ENCODE measurements around the gene ACVR1B. TPM values are rescaled to one million over a fixed set of nuclear protein-coding genes. Genes with fewer than 3 reads are reported as not detected.

ACVR1B gene
- total and polyA plus RNA-seq, 2 of the 8 experiments (the other 6 are each of a cell fraction or from before 2014, with no cell fraction given): 16.0 to 19.2 TPM

DNA sequence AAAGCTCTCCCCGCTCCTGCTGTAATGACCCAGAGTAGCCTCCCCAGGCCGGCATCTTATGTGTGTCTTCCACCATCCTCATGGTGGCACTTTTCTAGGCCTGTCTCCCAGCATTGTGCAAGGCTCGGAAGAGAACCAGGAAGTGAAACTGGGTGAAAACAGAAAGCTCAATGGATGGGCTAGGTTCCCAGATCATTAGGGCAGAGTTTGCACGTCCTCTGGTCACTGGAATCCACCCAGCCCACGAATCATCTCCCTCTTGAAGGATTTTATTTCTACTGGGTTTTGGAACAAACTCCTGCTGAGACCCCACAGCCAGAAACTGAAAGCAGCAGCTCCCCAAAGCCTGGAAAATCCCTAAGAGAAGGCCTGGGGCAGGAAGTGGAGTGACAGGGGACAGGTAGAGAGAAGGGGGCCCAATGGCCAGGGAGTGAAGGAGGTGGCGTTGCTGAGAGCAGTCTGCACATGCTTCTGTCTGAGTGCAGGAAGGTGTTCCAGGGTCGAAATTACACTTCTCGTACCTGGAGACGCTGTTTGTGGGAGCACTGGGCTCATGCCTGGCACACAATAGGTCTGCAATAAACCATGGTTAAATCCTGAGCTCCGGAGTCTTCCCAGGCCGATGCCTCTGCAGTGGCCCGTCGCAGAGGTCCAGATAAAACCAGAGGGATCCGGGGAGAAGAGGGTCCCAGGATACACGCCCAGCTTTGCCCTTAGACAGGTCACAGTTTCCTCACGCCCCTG is 28.6 kb upstream of the ACVR1B start:
- peak overlapping the region; percentile 50 for H3K4ac ChIP-seq (replicated peaks; ENCODE audit: insufficient read length, low read depth, low read length)
- peak overlapping the region; percentile 92 for H2AFZ ChIP-seq (ENCODE audit: low read length)
- H2BK5ac ChIP-seq (ENCODE audit: low read depth, low read length): peak overlapping the region; percentile 47; the same call in 1 of the 2 replicates
- no peak overlapping the region for H4K91ac ChIP-seq (replicated peaks; ENCODE audit: insufficient read length, low read length)
- H3K36me3 ChIP-seq (ENCODE audit: control insufficient read depth in 2 of 4, insufficient read depth in 4 of 4, low read length in 3 of 4): no peaks in the 10 kb centered on the region
- H3K23ac ChIP-seq (ENCODE audit: insufficient read length): no peak overlapping the region
- POLR2A ChIA-PET (ENCODE audit: partially characterized antibody): interaction anchor here (0.5 to 1.4 kb wide), 5 partner anchors 17 to 1018 kb away, joined by 3 to 4 read pairs (median 3); partner anchors contain the start of gene ACVR1B
- H3K18ac ChIP-seq (ENCODE audit: extremely low read depth, low read length): peak overlapping the region; percentile 55
- H3K56ac ChIP-seq (replicated peaks; ENCODE audit: insufficient read length, low read depth, low read length): no peak overlapping the region
- no peak overlapping the region for H3K9ac ChIP-seq (replicated peaks in 1 of 4; ENCODE audit: extremely low read depth in 1 of 4, low read depth in 3 of 4, low read length in 3 of 4)
- H2BK12ac ChIP-seq (ENCODE audit: low read depth, low read length): 0 out of 2 replicates have a peak overlapping the region, but pooled peaks have one; percentile 27
- peaks cover 0 to 8% (median 5%) of the 10 kb centered on the region in 4 experiments; a peak in 4 of 7 replicates for H3K27me3 ChIP-seq (replicated peaks in 1 of 4; ENCODE audit: control insufficient read depth in 3 of 4, extremely low read depth in 1 of 4, insufficient read depth in 3 of 4, low read length in 3 of 4)
- H2BK15ac ChIP-seq (ENCODE audit: low read length): 0 out of 2 replicates have a peak overlapping the region, but pooled peaks have one; percentile 2
- FAIRE-seq (no peak), DNase-seq (ENCODE audit: low read depth in 1 of 2, low spot score in 2 of 2) (no peak)
- no peak overlapping the region for H3K27ac ChIP-seq (ENCODE audit: low read depth, low read length)
- no peaks in the 10 kb centered on the region for H3K79me1 ChIP-seq (ENCODE audit: low read depth, low read length)
- no peak overlapping the region for H3K14ac ChIP-seq (ENCODE audit: insufficient read length)
- H3K4me2 ChIP-seq (ENCODE audit: insufficient read depth in 1 of 2, low read depth in 2 of 2, low read length in 2 of 2): peak overlapping the region; percentile 11 to 31; a peak in 3 of 4 replicates
- no peak overlapping the region for H2BK120ac ChIP-seq (replicated peaks; ENCODE audit: low read depth, low read length)
- no peak for TF ChIP-seq POLR2A (IDR thresholded peaks at IDR 0.05; ENCODE audit: control extremely low read depth in 1 of 2, low read depth in 2 of 2, low read length in 2 of 2)
- TF ChIP-seq, protein P1, sequence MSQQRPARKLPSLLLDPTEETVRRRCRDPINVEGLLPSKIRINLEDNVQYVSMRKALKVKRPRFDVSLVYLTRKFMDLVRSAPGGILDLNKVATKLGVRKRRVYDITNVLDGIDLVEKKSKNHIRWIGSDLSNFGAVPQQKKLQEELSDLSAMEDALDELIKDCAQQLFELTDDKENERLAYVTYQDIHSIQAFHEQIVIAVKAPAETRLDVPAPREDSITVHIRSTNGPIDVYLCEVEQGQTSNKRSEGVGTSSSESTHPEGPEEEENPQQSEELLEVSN (IDR thresholded peaks at IDR 0.05): 0 out of 2 replicates have a peak, but pooled peaks have one; percentile 3
- peak; percentile 46 for TF ChIP-seq ASH2L (IDR thresholded peaks at IDR 0.05; ENCODE audit: low read length)
- no peak for TF ChIP-seq JUND (IDR thresholded peaks at IDR 0.05; ENCODE audit: low read length)
- TF ChIP-seq EZH2 (IDR thresholded peaks at IDR 0.05; ENCODE audit: low read depth, low read length, severe bottlenecking): peak; percentile 3
- no peak overlapping the region; a peak in 1 of 8 replicates for H3K4me3 ChIP-seq (ENCODE audit: extremely low read depth in 1 of 4, insufficient read depth in 2 of 4, low read depth in 3 of 4, low read length in 4 of 4)
- H4K20me1 ChIP-seq (replicated peaks in 1 of 2; ENCODE audit: control insufficient read depth in 1 of 2, insufficient read depth in 2 of 2, low read length in 2 of 2): no peaks in the 10 kb centered on the region
- peak overlapping the region; percentile 19; the same call in 1 of the 2 replicates for H4K8ac ChIP-seq (ENCODE audit: extremely low read depth, insufficient read depth, low read length)
- 58% methylated on average over 16 of the region's 16 CpGs; no CpG with 5 or more reads in 1 of the 2 experiments for WGBS, 2 experiments (ENCODE audit: extremely low coverage in 1 of 2, insufficient coverage in 1 of 2, insufficient read length in 1 of 2, insufficient replicate concordance in 2 of 2, low coverage in 1 of 2, low lambda C conversion rate in 2 of 2, missing lambda C conversion rate in 1 of 2)
- H3K23me2 ChIP-seq (ENCODE audit: low read depth, low read length): no peaks in the 10 kb centered on the region; the same call in 1 of the 2 replicates
- no peaks in the 10 kb centered on the region for H3K79me2 ChIP-seq (ENCODE audit: control insufficient read depth in 1 of 2, insufficient read depth in 2 of 2, low read length in 2 of 2)
- H3K4me1 ChIP-seq (replicated peaks in 1 of 4; ENCODE audit: control insufficient read depth in 3 of 4, insufficient read depth in 4 of 4, low read length in 3 of 4): peaks cover 2 to 12% (median 7%) of the 10 kb centered on the region in 4 experiments
- CTCF ChIA-PET (ENCODE audit: partially characterized antibody): interaction anchor here (0.6 to 12.9 kb wide), 38 partner anchors 9 to 967 kb away, joined by 3 to 234 read pairs (median 4); partner anchors contain the start of genes ACVRL1 and ANKRD33
- H3K9me3 ChIP-seq (ENCODE audit: insufficient read depth in 2 of 2, low read depth in 1 of 2, low read length in 1 of 2): no peaks in the 10 kb centered on the region
- H4K5ac ChIP-seq (ENCODE audit: insufficient read length, low read depth, low read length): no peak overlapping the region
- no peak overlapping the region for H2BK20ac ChIP-seq (ENCODE audit: low read length)
- no peak overlapping the region for H2AK5ac ChIP-seq (ENCODE audit: low read depth, low read length)
